Mesendoderm (in vitro differentiated cells): ENCODE measurements around the gene ADAM8.
A peak's percentile ranks its signal among the peaks of the same experiment; 100 is the strongest.

ENCODE experiments used
- DNase-seq: peaks from one replicate; pipeline ENCODE4 v3.0.0; 2013
- H2AK5ac ChIP-seq: 2 replicates; pipeline ENCODE4 v1.6.1; 2013; ENCODE audit warnings: low read length, inconsistent platforms
- H2BK120ac ChIP-seq: 2 replicates; pipeline ENCODE4 v1.6.1; 2013; ENCODE audit warnings: low read depth, mild to moderate bottlenecking, low read length, moderate library complexity, mixed read lengths
- H2BK15ac ChIP-seq: replicated peaks from 2 replicates; pipeline ENCODE4 v1.6.1; 2013; ENCODE audit warnings: low read depth, mild to moderate bottlenecking, moderate library complexity
- H2BK5ac ChIP-seq: 2 replicates; pipeline ENCODE4 v1.6.1; 2013; ENCODE audit warnings: low read length, inconsistent platforms
- H3K18ac ChIP-seq: 2 replicates; pipeline ENCODE4 v1.6.1; 2013; ENCODE audit warnings: mild to moderate bottlenecking, low read length, mixed read lengths
- H3K23ac ChIP-seq: one replicate; pipeline ENCODE4 v1.6.1; 2013; ENCODE audit warnings: low read length
- H3K27ac ChIP-seq: 2 replicates; pipeline ENCODE4 v1.5.1; 2013; ENCODE audit warnings: low read depth, mild to moderate bottlenecking, inconsistent platforms, low read length, moderate library complexity
- H3K27me3 ChIP-seq: 2 replicates; pipeline ENCODE4 v1.6.1; 2013; ENCODE audit warnings: low read length, control low read depth, mild to moderate bottlenecking, inconsistent platforms; ENCODE audit not compliant: insufficient read depth, poor library complexity
- H3K36me3 ChIP-seq: 2 replicates; pipeline ENCODE4 v1.6.1; 2013; ENCODE audit warnings: low read length, inconsistent platforms; ENCODE audit not compliant: control insufficient read depth, insufficient read depth
- H3K4ac ChIP-seq: one replicate; pipeline ENCODE4 v1.6.1; 2013; ENCODE audit warnings: low read depth, mild to moderate bottlenecking, low read length, moderate library complexity
- H3K4me1 ChIP-seq: 2 replicates; pipeline ENCODE4 v1.6.1; 2013; ENCODE audit warnings: low read depth, low read length, inconsistent platforms; ENCODE audit not compliant: control insufficient read depth
- H3K4me2 ChIP-seq: 2 replicates; pipeline ENCODE4 v1.6.1; 2013; ENCODE audit warnings: low read length
- H3K4me3 ChIP-seq: 2 replicates; pipeline ENCODE4 v1.5.1; 2013; ENCODE audit warnings: mild to moderate bottlenecking, low read length
- H3K56ac ChIP-seq: one replicate; pipeline ENCODE4 v1.6.1; 2013; ENCODE audit warnings: low read length
- H3K79me1 ChIP-seq: 2 replicates; pipeline ENCODE4 v1.6.1; 2013; ENCODE audit warnings: low read length, inconsistent platforms
- H3K79me2 ChIP-seq: 2 replicates; pipeline ENCODE4 v1.6.1; 2013; ENCODE audit warnings: mild to moderate bottlenecking, low read length; ENCODE audit not compliant: control insufficient read depth, insufficient read depth
- H3K9ac ChIP-seq: 2 replicates; pipeline ENCODE4 v1.6.1; 2013; ENCODE audit warnings: low read length, inconsistent platforms
- H4K5ac ChIP-seq: one replicate; pipeline ENCODE4 v1.6.1; 2013; ENCODE audit warnings: low read length
- H4K8ac ChIP-seq: one replicate; pipeline ENCODE4 v1.6.1; 2013; ENCODE audit warnings: low read depth, mild to moderate bottlenecking, control low read depth, low read length, moderate library complexity
- WGBS: extraction: QIAGEN DNeasy Blood & Tissue Kit; methylation state at CpG from one replicate; pipeline ENCODE4 v1.1.7; 2013; ENCODE audit warnings: low lambda C conversion rate, missing lambda C conversion rate; ENCODE audit not compliant: insufficient coverage; ENCODE audit errors: extremely low coverage; 5-methylcytosine and 5-hydroxymethylcytosine counted together

Gene ADAM8

DNA sequence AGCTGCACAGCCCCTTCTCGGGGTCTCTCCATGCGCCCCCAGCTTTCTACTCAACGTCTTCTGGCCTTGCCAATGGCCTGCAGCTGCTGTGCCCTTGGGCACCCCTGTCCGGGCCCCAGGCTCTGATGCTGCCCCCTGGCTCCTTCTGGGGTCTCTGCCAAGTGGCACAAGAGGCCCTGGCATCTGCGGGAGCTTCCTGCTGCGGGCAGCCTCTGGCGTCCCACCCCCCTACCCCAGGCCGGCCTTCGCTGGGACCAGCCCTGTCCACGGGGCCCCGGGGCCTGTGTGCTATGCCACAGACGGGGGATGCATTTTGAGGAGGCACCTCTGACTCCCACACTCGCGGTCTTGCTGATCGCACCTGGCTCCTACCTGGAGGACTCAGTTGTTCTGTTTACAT is 36.7 kb downstream of the ADAM8 start:
- Histone ChIP-seq H4K8ac (no peak overlapping the region), H3K27me3 (peaks cover 14% of the 10 kb centered on the region), H3K4me3 (no peak overlapping the region), H3K9ac (no peak overlapping the region), H3K4me1 (peaks cover 3% of the 10 kb centered on the region), H3K23ac (no peak overlapping the region), H3K4ac (no peak overlapping the region), H2AK5ac (no peak overlapping the region), H3K4me2 (no peak overlapping the region), H3K79me1 (no peaks in the 10 kb centered on the region), H3K36me3 (no peaks in the 10 kb centered on the region), H3K79me2 (no peaks in the 10 kb centered on the region), H2BK5ac (no peak overlapping the region), H3K18ac (no peak overlapping the region), H2BK15ac (no peak overlapping the region), H3K56ac (no peak overlapping the region), H4K5ac (no peak overlapping the region), H2BK120ac (no peak overlapping the region), H3K27ac (no peak overlapping the region)
- no CpG with 5 or more reads among the region's 15 CpGs for WGBS
- DNase-seq: no peak

DNA sequence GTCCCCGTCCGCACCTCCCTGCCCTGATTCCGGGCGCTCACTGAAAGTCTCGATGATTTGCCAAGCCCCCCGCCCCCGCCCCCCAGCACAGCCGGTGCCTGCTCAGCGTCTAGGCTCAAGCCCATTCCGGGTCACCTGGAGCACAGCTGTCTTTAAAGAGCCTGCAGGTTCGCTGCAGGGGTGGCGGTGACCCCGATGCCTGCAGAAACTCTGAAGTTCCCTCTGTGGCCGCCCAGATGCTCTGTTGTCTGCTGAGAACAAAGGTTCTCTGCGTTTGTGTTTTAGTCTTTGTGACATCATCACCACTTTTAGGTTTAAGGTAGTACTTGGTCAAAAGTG is 38.2 kb downstream of the ADAM8 start:
- Histone ChIP-seq H2AK5ac (no peak overlapping the region), H3K4me1 (peaks cover 3% of the 10 kb centered on the region), H3K79me2 (no peaks in the 10 kb centered on the region), H2BK120ac (no peak overlapping the region), H3K79me1 (no peaks in the 10 kb centered on the region), H3K4me3 (peak overlapping the region; percentile 39), H4K8ac (no peak overlapping the region), H3K36me3 (no peaks in the 10 kb centered on the region), H3K27me3 (peaks cover 14% of the 10 kb centered on the region), H2BK5ac (no peak overlapping the region), H3K27ac (no peak overlapping the region), H3K18ac (peak overlapping the region; percentile 62), H3K56ac (peak overlapping the region; percentile 79), H3K4me2 (peak overlapping the region; percentile 42), H3K23ac (peak overlapping the region; percentile 80), H2BK15ac (no peak overlapping the region), H4K5ac (no peak overlapping the region), H3K9ac (peak overlapping the region; percentile 56), H3K4ac (peak overlapping the region; percentile 48)
- no CpG with 5 or more reads among the region's 15 CpGs for WGBS
- no peak for DNase-seq

DNA sequence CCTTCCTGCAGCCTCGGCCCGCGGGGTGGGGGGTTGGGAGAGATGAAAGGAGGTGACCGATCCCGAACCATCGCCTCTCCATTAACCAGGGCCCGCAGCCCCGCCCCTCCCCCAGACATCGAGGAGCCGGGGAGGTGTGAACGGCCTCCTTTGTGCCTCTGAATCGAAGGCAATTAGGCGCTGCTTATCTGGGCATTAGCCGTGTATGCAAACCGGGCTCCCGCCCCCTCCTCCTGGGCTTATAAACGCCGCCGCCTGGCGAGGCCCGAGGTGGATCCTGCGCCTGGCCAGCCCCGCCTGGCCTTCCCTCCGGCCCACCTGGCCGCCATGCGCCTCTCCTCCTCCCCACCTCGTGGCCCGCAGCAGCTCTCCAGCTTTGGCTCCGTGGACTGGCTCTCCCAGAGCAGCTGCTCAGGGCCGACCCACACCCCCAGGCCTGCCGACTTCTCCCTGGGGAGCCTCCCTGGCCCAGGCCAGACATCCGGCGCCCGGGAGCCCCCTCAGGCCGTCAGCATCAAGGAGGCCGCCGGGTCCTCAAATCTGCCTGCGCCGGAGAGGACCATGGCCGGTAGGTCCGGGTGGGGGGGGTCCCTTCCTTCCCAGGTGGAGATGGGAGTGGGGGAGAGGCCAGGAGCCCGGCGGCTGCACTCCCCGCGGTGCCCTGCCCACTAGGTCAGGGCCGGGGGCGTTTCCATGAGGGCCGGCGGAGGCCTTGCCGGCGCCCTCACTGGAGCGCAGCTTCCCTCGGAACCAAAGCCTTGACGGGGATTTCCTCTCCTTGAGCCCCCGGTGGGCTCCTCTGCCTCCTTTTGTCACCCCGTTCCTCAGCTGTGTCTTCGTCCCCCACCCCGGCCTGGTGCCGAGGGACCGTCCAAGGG is 38.8 kb downstream of the ADAM8 start, which contains the start of gene VENTX:
Gene VENTX (plus strand): TSS at position 268 of the 878 bp plus-strand sequence. CDS start 60 bp downstream, at position 328.
- H3K79me1 ChIP-seq: no peaks in the 10 kb centered on the region

DNA sequence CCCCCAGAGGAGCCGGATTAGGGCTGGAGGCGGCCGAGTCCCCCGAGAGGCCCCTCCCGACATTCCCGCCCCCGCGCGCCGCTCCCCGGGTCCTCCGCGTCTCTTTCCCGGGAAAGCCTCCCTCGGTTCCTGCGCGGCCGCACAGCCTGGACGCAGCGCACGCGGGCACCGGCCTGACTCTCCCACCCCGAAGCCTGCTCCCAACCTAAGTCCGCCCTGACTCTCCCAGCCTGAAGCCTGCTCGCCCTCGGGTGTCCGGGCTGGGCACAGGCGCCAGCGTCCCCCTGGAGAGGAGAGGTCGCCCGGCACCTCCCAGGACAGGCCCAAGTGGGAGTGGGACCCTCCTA is 39.5 kb downstream of the ADAM8 start:
- Histone ChIP-seq H3K9ac (peak overlapping the region; percentile 77), H3K79me1 (no peaks in the 10 kb centered on the region), H3K4me1 (peaks cover 3% of the 10 kb centered on the region), H2BK120ac (peak overlapping the region; percentile 1), H3K4me3 (no peak overlapping the region), H3K23ac (peak overlapping the region; percentile 6), H3K36me3 (no peaks in the 10 kb centered on the region), H3K27ac (no peak overlapping the region), H3K18ac (peak overlapping the region; percentile 1), H2BK5ac (no peak overlapping the region), H3K4me2 (peak overlapping the region; percentile 57), H4K5ac (no peak overlapping the region), H2BK15ac (no peak overlapping the region), H3K27me3 (peaks cover 14% of the 10 kb centered on the region), H3K4ac (peak overlapping the region; percentile 22), H2AK5ac (no peak overlapping the region), H3K79me2 (no peaks in the 10 kb centered on the region), H4K8ac (no peak overlapping the region), H3K56ac (peak overlapping the region; percentile 90)
- DNase-seq: no peak
- WGBS: no CpG with 5 or more reads among the region's 32 CpGs

More for the DNA sequence above, 38.8 kb downstream of the ADAM8 start, which contains the start of gene VENTX:
- H3K27me3 ChIP-seq: peaks cover 14% of the 10 kb centered on the region
- H4K8ac ChIP-seq: no peak within 1 kb of the TSS
- no peak within 1 kb of the TSS for H2AK5ac ChIP-seq
- WGBS: no CpG with 5 or more reads among the region's 60 CpGs
- H3K56ac ChIP-seq: peak within 1 kb of the TSS; percentile 90
- peak within 1 kb of the TSS; percentile 30 for H2BK5ac ChIP-seq
- H2BK15ac ChIP-seq: no peak within 1 kb of the TSS
- peak within 1 kb of the TSS; percentile 39 for H3K4me3 ChIP-seq
- peak within 1 kb of the TSS; percentile 77 for H3K9ac ChIP-seq
- no peak within 1 kb of the TSS for H4K5ac ChIP-seq
- H3K4me2 ChIP-seq: peak within 1 kb of the TSS; percentile 57
- peak within 1 kb of the TSS; percentile 62 for H3K18ac ChIP-seq
- no peaks in the 10 kb centered on the region for H3K79me2 ChIP-seq
- peak; percentile 99 for DNase-seq
- H3K4ac ChIP-seq: peak within 1 kb of the TSS; percentile 48
- H2BK120ac ChIP-seq: peak within 1 kb of the TSS; percentile 1
- H3K4me1 ChIP-seq: peaks cover 3% of the 10 kb centered on the region
- H3K23ac ChIP-seq: peak within 1 kb of the TSS; percentile 99
- H3K36me3 ChIP-seq: no peaks in the 10 kb centered on the region
- peak within 1 kb of the TSS; percentile 42 for H3K27ac ChIP-seq

DNA sequence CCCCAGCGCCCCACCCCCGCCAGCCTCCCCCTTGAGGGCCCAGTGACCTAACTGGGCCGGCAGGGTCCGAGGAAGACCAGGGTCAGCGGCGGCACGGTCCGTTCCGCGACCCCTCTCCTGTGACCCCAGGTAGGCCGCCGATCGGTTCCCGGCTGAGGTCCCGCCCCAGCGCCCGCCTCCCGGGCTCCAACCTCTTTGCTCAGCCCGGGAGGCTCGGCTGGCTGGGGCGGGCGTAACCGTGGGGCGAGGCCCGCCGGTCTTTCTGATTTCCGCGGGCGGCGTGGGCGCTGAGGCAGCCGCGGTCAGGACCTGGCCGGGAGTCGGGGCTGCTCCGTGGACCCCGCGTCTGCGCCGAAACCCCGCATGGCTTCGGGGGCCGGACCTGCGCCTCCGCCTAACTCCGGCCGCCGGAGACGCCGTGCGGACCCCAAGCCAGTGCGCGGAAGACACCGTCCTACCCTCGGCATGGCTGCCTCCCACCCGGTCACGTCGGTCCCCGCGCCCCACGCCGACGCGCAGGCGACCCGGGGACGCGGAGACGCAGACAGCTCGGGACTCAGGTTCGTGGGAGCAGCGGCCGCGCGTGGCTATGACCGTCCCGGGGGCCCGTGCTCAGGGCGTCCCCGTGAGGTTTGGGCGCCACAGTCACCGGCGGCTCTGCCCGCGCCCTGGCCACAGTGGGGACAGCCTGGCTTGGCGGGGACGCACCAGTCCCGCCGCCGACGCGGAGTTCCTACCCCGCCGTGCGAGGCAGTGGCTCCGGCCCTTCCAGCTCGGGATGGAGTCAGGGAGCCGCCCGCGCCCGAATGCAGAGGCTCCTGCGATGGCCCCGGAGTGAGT is 40.0 kb downstream of the ADAM8 start:
- no peak overlapping the region for H4K5ac ChIP-seq

More for the DNA sequence above, 40.0 kb downstream of the ADAM8 start:
- no peak overlapping the region for H2AK5ac ChIP-seq
- peak overlapping the region; percentile 1 for H2BK120ac ChIP-seq
- WGBS: no CpG with 5 or more reads among the region's 103 CpGs
- peaks cover 3% of the 10 kb centered on the region for H3K4me1 ChIP-seq
- peak overlapping the region; percentile 22 for H3K4ac ChIP-seq
- peak overlapping the region; percentile 42 for H3K18ac ChIP-seq
- no peak for DNase-seq
- H3K23ac ChIP-seq: peak overlapping the region; percentile 99
- peaks cover 19% of the 10 kb centered on the region for H3K27me3 ChIP-seq
- H3K27ac ChIP-seq: no peak overlapping the region
- no peak overlapping the region for H4K8ac ChIP-seq
- H3K79me1 ChIP-seq: no peaks in the 10 kb centered on the region
- no peaks in the 10 kb centered on the region for H3K36me3 ChIP-seq
- H2BK15ac ChIP-seq: no peak overlapping the region
- no peaks in the 10 kb centered on the region for H3K79me2 ChIP-seq
- H3K56ac ChIP-seq: peak overlapping the region; percentile 90
- H3K4me3 ChIP-seq: peak overlapping the region; percentile 24
- H3K9ac ChIP-seq: peak overlapping the region; percentile 77
- peak overlapping the region; percentile 57 for H3K4me2 ChIP-seq
- H2BK5ac ChIP-seq: no peak overlapping the region
